DOHH2 (cell line): Measurements from ENCODE around the gene TRMU.

Experiments used
- EZH2phosphoT487 ChIP-seq: fragments of 200-600 bp; sonication (generic); IDR thresholded peaks from 2 replicates; pipeline ENCODE4 v1.6.1; 2017; ENCODE audit warnings: borderline replicate concordance, mild to moderate bottlenecking, antibody characterized with exemption, low read length, moderate library complexity, mixed read lengths
- TF ChIP-seq, protein P1 (sequence below): fragments of 200-600 bp; sonication (generic); IDR thresholded peaks from one replicate; pipeline ENCODE4 v1.5.1; 2014; ENCODE audit warnings: antibody characterized with exemption, mild to moderate bottlenecking, low read depth, low read length; ENCODE audit not compliant: poor library complexity, severe bottlenecking

DNA sequence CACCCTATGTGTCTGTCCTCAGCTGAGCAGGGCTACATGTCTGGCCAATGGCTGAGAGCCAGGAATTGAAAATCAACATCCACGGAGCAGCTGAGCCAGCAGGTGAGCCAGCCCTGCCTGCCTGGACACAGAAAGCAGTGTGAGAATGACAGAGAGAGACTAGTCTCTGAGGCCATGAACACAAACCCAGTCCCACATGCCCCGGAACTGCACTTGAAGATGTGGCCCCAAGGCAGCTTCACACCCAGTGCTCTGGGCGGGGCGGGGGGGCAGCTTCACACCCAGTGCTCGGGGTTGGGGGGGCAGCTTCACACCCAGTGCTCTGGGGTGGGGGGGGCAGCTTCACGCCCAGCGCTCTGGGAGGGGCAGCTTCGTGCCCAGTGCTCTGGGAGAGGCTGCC is 37.6 kb downstream of the TRMU start:
- TF ChIP-seq, protein P1, sequence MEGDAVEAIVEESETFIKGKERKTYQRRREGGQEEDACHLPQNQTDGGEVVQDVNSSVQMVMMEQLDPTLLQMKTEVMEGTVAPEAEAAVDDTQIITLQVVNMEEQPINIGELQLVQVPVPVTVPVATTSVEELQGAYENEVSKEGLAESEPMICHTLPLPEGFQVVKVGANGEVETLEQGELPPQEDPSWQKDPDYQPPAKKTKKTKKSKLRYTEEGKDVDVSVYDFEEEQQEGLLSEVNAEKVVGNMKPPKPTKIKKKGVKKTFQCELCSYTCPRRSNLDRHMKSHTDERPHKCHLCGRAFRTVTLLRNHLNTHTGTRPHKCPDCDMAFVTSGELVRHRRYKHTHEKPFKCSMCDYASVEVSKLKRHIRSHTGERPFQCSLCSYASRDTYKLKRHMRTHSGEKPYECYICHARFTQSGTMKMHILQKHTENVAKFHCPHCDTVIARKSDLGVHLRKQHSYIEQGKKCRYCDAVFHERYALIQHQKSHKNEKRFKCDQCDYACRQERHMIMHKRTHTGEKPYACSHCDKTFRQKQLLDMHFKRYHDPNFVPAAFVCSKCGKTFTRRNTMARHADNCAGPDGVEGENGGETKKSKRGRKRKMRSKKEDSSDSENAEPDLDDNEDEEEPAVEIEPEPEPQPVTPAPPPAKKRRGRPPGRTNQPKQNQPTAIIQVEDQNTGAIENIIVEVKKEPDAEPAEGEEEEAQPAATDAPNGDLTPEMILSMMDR, result no peak
- TF ChIP-seq EZH2phosphoT487, result no peak
